ENCODE data around the gene ACOXL. TPM values are rescaled to one million over a fixed set of nuclear protein-coding genes. Genes with fewer than 3 reads are reported as not detected.

The ACOXL gene
- polyA plus RNA-seq, 3 donors: 0.35 TPM; not detected in 2

- Mint-ChIP-seq H3K4me1 (peaks cover 8% of the 10 kb centered on the region), H3K27ac (no peak overlapping the region), H3K4me3 (no peak overlapping the region), H3K9me3 (peaks cover 0 to 2% (median 0%) of the 10 kb centered on the region in 7 donors), H3K27me3 (ENCODE audit: low read depth in 3 of 3) (peaks cover 20 to 35% (median 28%) of the 10 kb centered on the region in 3 donors), H3K36me3 (no peaks in the 10 kb centered on the region)
- no peaks in the 10 kb centered on the region for H3K36me3 ChIP-seq (replicated peaks in 1 of 2; ENCODE audit: control insufficient read depth in 1 of 2, insufficient read depth in 2 of 2, low read length in 2 of 2)
- H3K4me3 ChIP-seq (replicated peaks in 1 of 3; ENCODE audit: low read depth in 2 of 3, low read length in 3 of 3): no peak overlapping the region
- peaks cover 11 to 24% of the 10 kb centered on the region in 2 donors for H3K27me3 ChIP-seq (ENCODE audit: control insufficient read depth in 2 of 2, insufficient read depth in 2 of 2, low read length in 2 of 2)
- H3K4me1 ChIP-seq (ENCODE audit: control insufficient read depth in 1 of 2, insufficient read depth in 2 of 2, low read length in 2 of 2): no peaks in the 10 kb centered on the region
- no peaks in the 10 kb centered on the region for H3K79me2 ChIP-seq (ENCODE audit: insufficient read depth, low read length)
- H3K9ac ChIP-seq (ENCODE audit: insufficient read depth, low read length, poor library complexity, severe bottlenecking): no peak overlapping the region
- no peak overlapping the region for H3K27ac ChIP-seq (ENCODE audit: low read depth in 1 of 2, low read length in 2 of 2)
- no peak overlapping the region for H3K4me2 ChIP-seq (replicated peaks; ENCODE audit: extremely low read depth, low read length, poor library complexity, severe bottlenecking)
- no peak for DNase-seq
- no peak for TF ChIP-seq CTCF (IDR thresholded peaks at IDR 0.05)
- WGBS (ENCODE audit: insufficient coverage): 97% methylated on average over 13 of the region's 14 CpGs
- intact Hi-C loops (cut with micrococcal nuclease): no loop called here
- H3K9me3 ChIP-seq (replicated peaks in 1 of 2; ENCODE audit: control insufficient read depth in 1 of 2, insufficient read depth in 1 of 2, low read length in 2 of 2): no peaks in the 10 kb centered on the region
- H2AFZ ChIP-seq (ENCODE audit: insufficient read depth, low read depth, low read length, poor library complexity, severe bottlenecking): no peak overlapping the region
- H4K20me1 ChIP-seq (ENCODE audit: insufficient read depth, low read length): no peaks in the 10 kb centered on the region
Measured at GRCh38 chr2:110746586-110747521, 14.5 kb downstream of the ACOXL start.

DNA sequence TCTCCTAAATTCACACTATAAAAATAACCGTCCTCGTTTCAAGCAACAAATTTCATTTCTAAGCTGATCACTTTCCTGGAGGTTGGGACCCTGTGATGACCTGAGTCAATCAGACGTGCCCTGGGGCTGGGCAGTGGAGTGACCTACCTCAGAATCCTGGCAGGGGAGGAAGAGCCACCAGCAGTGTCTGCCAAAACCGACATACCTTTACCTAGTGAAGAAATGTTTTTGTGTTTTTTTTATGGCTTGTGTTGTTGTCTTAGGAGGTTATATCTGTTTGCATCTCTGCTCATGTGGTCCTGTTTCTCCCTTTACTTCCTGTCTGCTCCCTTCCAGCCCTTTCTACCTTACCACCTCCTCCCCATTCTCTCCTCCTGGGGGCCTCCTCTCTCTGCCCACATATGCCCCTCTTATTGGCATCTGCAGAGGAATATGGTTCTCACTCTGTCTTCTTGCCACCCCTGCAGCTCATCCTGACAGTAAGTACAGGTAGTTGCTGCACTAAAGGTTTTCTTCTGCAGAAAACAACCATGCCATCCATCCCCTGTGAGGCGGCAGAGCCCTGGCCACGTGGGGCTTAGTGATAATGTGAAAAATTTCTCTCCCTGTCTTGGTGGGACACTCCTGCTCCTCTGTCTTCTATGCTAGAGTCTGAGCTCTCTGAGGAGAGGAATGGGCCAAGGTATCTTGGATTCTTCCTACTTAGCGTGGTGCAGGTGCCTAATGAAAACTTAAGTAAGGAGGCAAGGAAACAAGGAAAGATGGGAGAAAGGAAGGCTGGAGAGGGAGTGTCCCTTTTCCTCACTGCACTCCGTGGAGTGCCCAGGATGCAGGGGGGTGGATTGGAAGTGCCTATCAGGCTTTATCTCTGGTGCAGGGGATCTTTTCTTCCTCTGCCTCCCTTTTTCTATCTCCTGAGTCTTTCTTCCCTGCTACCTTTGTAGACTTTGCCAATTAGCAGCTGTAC lies 15.4 kb downstream of the ACOXL start:
- 72% methylated on average over 2 of the region's 8 CpGs for WGBS (ENCODE audit: insufficient coverage)
- H3K36me3 Mint-ChIP-seq: no peaks in the 10 kb centered on the region

More for the DNA sequence above, 15.4 kb downstream of the ACOXL start:
- Histone ChIP-seq H3K4me1 (ENCODE audit: control insufficient read depth in 1 of 2, insufficient read depth in 2 of 2, low read length in 2 of 2) (no peaks in the 10 kb centered on the region), H3K4me3 (replicated peaks in 1 of 3; ENCODE audit: low read depth in 2 of 3, low read length in 3 of 3) (no peak overlapping the region), H3K79me2 (ENCODE audit: insufficient read depth, low read length) (no peaks in the 10 kb centered on the region), H2AFZ (ENCODE audit: insufficient read depth, low read depth, low read length, poor library complexity, severe bottlenecking) (peak overlapping the region; percentile 19), H3K9ac (ENCODE audit: insufficient read depth, low read length, poor library complexity, severe bottlenecking) (no peak overlapping the region), H3K9me3 (replicated peaks in 1 of 2; ENCODE audit: control insufficient read depth in 1 of 2, insufficient read depth in 1 of 2, low read length in 2 of 2) (no peaks in the 10 kb centered on the region), H3K4me2 (replicated peaks; ENCODE audit: extremely low read depth, low read length, poor library complexity, severe bottlenecking) (no peak overlapping the region), H3K27ac (ENCODE audit: low read depth in 1 of 2, low read length in 2 of 2) (no peak overlapping the region), H4K20me1 (ENCODE audit: insufficient read depth, low read length) (no peaks in the 10 kb centered on the region), H3K27me3 (ENCODE audit: control insufficient read depth in 2 of 2, insufficient read depth in 2 of 2, low read length in 2 of 2) (peaks cover 11 to 24% of the 10 kb centered on the region in 2 donors), H3K36me3 (replicated peaks in 1 of 2; ENCODE audit: control insufficient read depth in 1 of 2, insufficient read depth in 2 of 2, low read length in 2 of 2) (no peaks in the 10 kb centered on the region)
- Mint-ChIP-seq H3K4me3 (peak overlapping the region in 1 of 2 donors; percentile 46), H3K27ac (no peak overlapping the region), H3K27me3 (ENCODE audit: low read depth in 3 of 3) (peaks cover 19 to 32% (median 26%) of the 10 kb centered on the region in 3 donors), H3K9me3 (peaks cover 0 to 2% (median 0%) of the 10 kb centered on the region in 7 donors), H3K4me1 (peaks cover 8% of the 10 kb centered on the region)
- no peak for TF ChIP-seq CTCF (IDR thresholded peaks at IDR 0.05)
- intact Hi-C loops (cut with micrococcal nuclease): no loop called here
- no peak for DNase-seq
